PC-9 (cell line): ENCODE data around the gene BICC1. TPM values are rescaled to one million over a fixed set of nuclear protein-coding genes. Genes with fewer than 3 reads are reported as not detected.

Experiments used
- BruUV-seq: library from RNA; stranded (reverse); fragments of 400-500 nt; replicated peaks from 2 replicates; lab custom pipeline; 2021; lab: Mats Ljungman, UMichigan
- CTCF ChIA-PET: fragments of 300-600 bp; sonication (Branson Sonifier 250); formaldehyde crosslinking; loops from one replicate; lab custom pipeline; 2022; ENCODE audit warnings: antibody characterized with exemption; lab: Charles Lee
- POLR2A ChIA-PET: fragments of 300-600 bp; sonication (Branson Sonifier 250); formaldehyde crosslinking; loops from one replicate; lab custom pipeline; 2022; ENCODE audit warnings: antibody characterized with exemption; ENCODE audit not compliant: unreplicated experiment; lab: Charles Lee
- DNase-seq, 2 experiments: peaks; one replicate each; pipeline versions ENCODE4 v3.0.0 to v3.0.0-alpha.2; 2015 to 2022; ENCODE audit warnings: mixed read lengths in 1 of 2
- H2AFZ ChIP-seq: fragments of 200-600 bp; sonication (generic); 2 replicates; pipeline ENCODE4 v1.8.1; 2017; ENCODE audit warnings: antibody characterized with exemption
- H3F3A ChIP-seq: fragments of 200-600 bp; sonication (generic); 2 replicates; pipeline ENCODE4 v1.8.1; 2017; ENCODE audit warnings: antibody characterized with exemption, mild to moderate bottlenecking, low read depth; ENCODE audit not compliant: insufficient read depth
- H3K27ac ChIP-seq: fragments of 200-600 bp; sonication (generic); 2 replicates; pipeline ENCODE4 v1.6.1; 2016; ENCODE audit warnings: mixed run types
- H3K27me3 ChIP-seq: fragments of 200-600 bp; sonication (generic); 2 replicates; pipeline ENCODE4 v1.6.1; 2016; ENCODE audit warnings: low read depth, mixed run types; ENCODE audit not compliant: insufficient read depth
- H3K36me3 ChIP-seq: fragments of 200-600 bp; sonication (generic); 2 replicates; pipeline ENCODE4 v1.6.1; 2016; ENCODE audit warnings: low read depth, mixed run types
- H3K4me1 ChIP-seq: fragments of 200-600 bp; sonication (generic); replicated peaks from 2 replicates; pipeline ENCODE4 v1.6.1; 2016; ENCODE audit warnings: mixed run types; ENCODE audit not compliant: insufficient read depth
- H3K4me2 ChIP-seq: fragments of 200-600 bp; sonication (generic); 2 replicates; pipeline ENCODE4 v1.6.1; 2017; ENCODE audit warnings: mixed run types
- H3K4me3 ChIP-seq: fragments of 200-600 bp; sonication (generic); 2 replicates; pipeline ENCODE4 v1.6.1; 2016; ENCODE audit warnings: mixed run types
- H3K79me2 ChIP-seq: fragments of 200-600 bp; sonication (generic); 2 replicates; pipeline ENCODE4 v1.6.1; 2017; ENCODE audit warnings: low read depth, mixed run types
- H3K9me2 ChIP-seq: fragments of 200-600 bp; sonication (generic); 2 replicates; pipeline ENCODE4 v1.8.1; 2017; ENCODE audit warnings: mild to moderate bottlenecking; ENCODE audit not compliant: insufficient read depth
- H3K9me3 ChIP-seq: fragments of 200-600 bp; sonication (generic); 2 replicates; pipeline ENCODE4 v1.8.1; 2016; ENCODE audit warnings: low read depth; ENCODE audit not compliant: insufficient read depth
- H4K20me1 ChIP-seq: fragments of 200-600 bp; sonication (generic); 2 replicates; pipeline ENCODE4 v1.8.1; 2017; ENCODE audit not compliant: insufficient read depth
- EZH2 ChIP-seq: fragments of 200-600 bp; sonication (generic); IDR thresholded peaks from 2 replicates; pipeline ENCODE4 v1.8.0; 2017; ENCODE audit warnings: antibody characterized with exemption, low read depth
- intact Hi-C: fragments of 100-400 bp; cut with micrococcal nuclease; formaldehyde crosslinking; loops from one replicate; pipeline ENCODE4 v1.10.0; 2022; ENCODE audit not compliant: unreplicated experiment
- total RNA-seq: library from RNA; stranded (reverse); gene quantifications from 2 replicates; pipeline ENCODE4 v1.2.3, GENCODE V29; 2021
- TF ChIP-seq, protein P1 (sequence below): fragments of 200-600 bp; sonication (generic); conservative IDR thresholded peaks from 2 replicates; pipeline ENCODE4 v1.6.1; 2017; ENCODE audit warnings: mixed run types, antibody characterized with exemption, mild to moderate bottlenecking, moderate library complexity

The BICC1 gene
- total RNA-seq, 1 experiment from 2014 or later = not detected

DNA sequence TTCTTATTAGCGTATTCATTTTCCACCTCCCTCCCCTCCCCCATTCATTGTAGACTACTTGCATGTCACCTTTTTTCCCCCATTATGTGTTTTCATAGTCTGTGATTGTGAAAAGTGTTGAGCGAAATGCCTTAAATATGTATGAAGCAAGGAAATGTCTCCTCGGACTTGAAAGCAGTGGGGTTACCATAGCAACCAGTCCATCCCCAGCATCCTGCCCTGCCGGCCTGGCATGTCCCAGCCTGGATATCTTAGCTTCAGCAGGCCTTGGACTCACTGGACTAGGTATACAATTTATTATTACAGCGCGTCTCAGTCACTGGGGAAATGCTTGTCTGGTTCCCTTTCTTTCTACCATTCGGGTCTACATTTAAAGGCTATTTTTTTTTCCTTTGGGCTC lies 283.6 kb downstream of the BICC1 start:
- H2AFZ ChIP-seq = no peak overlapping the region
- TF ChIP-seq, protein P1, sequence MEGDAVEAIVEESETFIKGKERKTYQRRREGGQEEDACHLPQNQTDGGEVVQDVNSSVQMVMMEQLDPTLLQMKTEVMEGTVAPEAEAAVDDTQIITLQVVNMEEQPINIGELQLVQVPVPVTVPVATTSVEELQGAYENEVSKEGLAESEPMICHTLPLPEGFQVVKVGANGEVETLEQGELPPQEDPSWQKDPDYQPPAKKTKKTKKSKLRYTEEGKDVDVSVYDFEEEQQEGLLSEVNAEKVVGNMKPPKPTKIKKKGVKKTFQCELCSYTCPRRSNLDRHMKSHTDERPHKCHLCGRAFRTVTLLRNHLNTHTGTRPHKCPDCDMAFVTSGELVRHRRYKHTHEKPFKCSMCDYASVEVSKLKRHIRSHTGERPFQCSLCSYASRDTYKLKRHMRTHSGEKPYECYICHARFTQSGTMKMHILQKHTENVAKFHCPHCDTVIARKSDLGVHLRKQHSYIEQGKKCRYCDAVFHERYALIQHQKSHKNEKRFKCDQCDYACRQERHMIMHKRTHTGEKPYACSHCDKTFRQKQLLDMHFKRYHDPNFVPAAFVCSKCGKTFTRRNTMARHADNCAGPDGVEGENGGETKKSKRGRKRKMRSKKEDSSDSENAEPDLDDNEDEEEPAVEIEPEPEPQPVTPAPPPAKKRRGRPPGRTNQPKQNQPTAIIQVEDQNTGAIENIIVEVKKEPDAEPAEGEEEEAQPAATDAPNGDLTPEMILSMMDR = no peak
- TF ChIP-seq EZH2 = no peak
- ChIA-PET POLR2A (no interaction called here), CTCF (no interaction called here)
- H3K4me3 ChIP-seq = no peak overlapping the region
- H3K4me1 ChIP-seq = no peaks in the 10 kb centered on the region
- no peak overlapping the region for H3K4me2 ChIP-seq
- no peaks in the 10 kb centered on the region for H3K36me3 ChIP-seq
- no peaks in the 10 kb centered on the region for H3K9me3 ChIP-seq
- H3K27me3 ChIP-seq = no peaks in the 10 kb centered on the region
- no peaks in the 10 kb centered on the region for H3K9me2 ChIP-seq
- intact Hi-C loops = loop anchor here (10.0 kb wide), 1 partner anchor 59 kb away; no protein-coding TSS in a partner anchor
- H3F3A ChIP-seq = no peaks in the 10 kb centered on the region
- no peaks in the 10 kb centered on the region for H3K79me2 ChIP-seq
- H4K20me1 ChIP-seq = no peaks in the 10 kb centered on the region
- no TSS peak for BruUV-seq
- DNase-seq = no peak
- no peak overlapping the region for H3K27ac ChIP-seq

DNA sequence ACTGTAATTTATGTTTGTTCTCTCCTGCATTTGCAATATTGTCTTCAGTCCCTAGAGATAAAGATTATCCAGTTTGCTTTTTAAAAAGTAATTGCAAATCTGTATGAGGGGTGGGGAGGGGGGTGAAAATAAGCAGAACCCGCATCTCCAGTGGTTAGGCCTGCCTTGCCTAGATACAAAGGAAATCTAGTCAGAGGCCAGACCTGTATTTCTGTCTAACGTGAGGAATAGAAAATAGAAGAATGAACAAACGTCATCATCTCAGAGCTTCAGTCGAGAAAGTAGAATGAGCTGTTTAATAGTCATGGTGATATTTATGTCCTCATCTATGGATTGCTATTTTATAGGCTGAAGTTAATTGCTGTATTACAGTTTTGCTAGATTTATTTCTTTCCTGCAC lies 284.2 kb downstream of the BICC1 start:
- Histone ChIP-seq H3K9me3 (no peaks in the 10 kb centered on the region), H3K9me2 (no peaks in the 10 kb centered on the region), H3K27me3 (no peaks in the 10 kb centered on the region), H4K20me1 (no peaks in the 10 kb centered on the region), H3K4me3 (no peak overlapping the region), H2AFZ (no peak overlapping the region), H3K36me3 (no peaks in the 10 kb centered on the region), H3K27ac (no peak overlapping the region), H3K4me1 (no peaks in the 10 kb centered on the region), H3F3A (no peaks in the 10 kb centered on the region), H3K4me2 (no peak overlapping the region), H3K79me2 (no peaks in the 10 kb centered on the region)
- TF ChIP-seq EZH2 = no peak
- TF ChIP-seq, protein P1 = no peak
- CTCF ChIA-PET = no interaction called here
- POLR2A ChIA-PET = no interaction called here
- no TSS peak for BruUV-seq
- intact Hi-C loops = loop anchor here (10.0 kb wide), 1 partner anchor 58 kb away; no protein-coding TSS in a partner anchor
- DNase-seq = no peak

DNA sequence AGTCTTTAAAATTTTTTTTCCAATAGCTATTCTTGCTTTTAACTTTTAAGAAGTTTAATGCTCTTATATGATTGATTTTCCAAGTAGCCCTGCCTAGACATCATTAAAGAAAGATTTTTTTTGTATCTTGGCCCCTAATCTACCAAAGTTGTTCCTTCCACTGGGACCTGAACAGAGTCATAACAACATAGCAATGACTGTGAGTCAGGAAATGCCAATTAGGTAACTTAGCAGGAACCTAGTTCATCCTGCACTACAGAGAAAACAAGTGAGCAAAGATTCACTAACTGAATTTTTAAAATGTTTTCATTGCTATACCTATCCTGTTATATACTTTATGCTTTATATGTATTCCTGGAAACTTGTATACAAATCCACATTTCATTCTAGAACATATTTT lies 284.7 kb downstream of the BICC1 start:
- Histone ChIP-seq H3K4me3 (no peak overlapping the region), H3K36me3 (no peaks in the 10 kb centered on the region), H3K9me3 (no peaks in the 10 kb centered on the region), H3K4me1 (no peaks in the 10 kb centered on the region), H4K20me1 (no peaks in the 10 kb centered on the region), H2AFZ (no peak overlapping the region), H3K79me2 (no peaks in the 10 kb centered on the region), H3K27me3 (no peaks in the 10 kb centered on the region), H3F3A (no peaks in the 10 kb centered on the region), H3K4me2 (no peak overlapping the region), H3K9me2 (no peaks in the 10 kb centered on the region), H3K27ac (no peak overlapping the region)
- no peak for DNase-seq
- intact Hi-C loops = loop anchor here (10.0 kb wide), 1 partner anchor 57 kb away; no protein-coding TSS in a partner anchor
- ChIA-PET CTCF (no interaction called here), POLR2A (no interaction called here)
- TF ChIP-seq, protein P1 = no peak
- no peak for TF ChIP-seq EZH2
- BruUV-seq = no TSS peak
